DOHH2 (cell line): ENCODE data around the gene THBS2.

Source experiments
- H3F3A ChIP-seq: fragments of 200-600 bp; sonication (generic), shearing (Covaris generic); 2 replicates; pipeline ENCODE4 v1.6.0; 2016; ENCODE audit warnings: antibody characterized with exemption, mild to moderate bottlenecking; ENCODE audit not compliant: control insufficient read depth, insufficient read depth
- H3K27ac ChIP-seq: fragments of 200-600 bp; sonication (generic); 2 replicates; pipeline ENCODE4 v1.5.1; 2014; ENCODE audit warnings: low read depth, mild to moderate bottlenecking, low read length, moderate library complexity
- H3K27me3 ChIP-seq: fragments of 200-600 bp; sonication (generic); 2 replicates; pipeline ENCODE4 v1.6.1; 2014; ENCODE audit warnings: mild to moderate bottlenecking, low read length, mixed read lengths; ENCODE audit not compliant: control insufficient read depth
- H3K36me3 ChIP-seq: fragments of 200-600 bp; sonication (generic); 2 replicates; pipeline ENCODE4 v1.6.1; 2014; ENCODE audit warnings: mild to moderate bottlenecking, low read length, moderate library complexity, mixed read lengths; ENCODE audit not compliant: control insufficient read depth
- H3K4me1 ChIP-seq: fragments of 200-600 bp; sonication (generic); 2 replicates; pipeline ENCODE4 v1.6.1; 2014; ENCODE audit warnings: mild to moderate bottlenecking, low read length, mixed read lengths; ENCODE audit not compliant: control insufficient read depth
- H3K4me2 ChIP-seq: fragments of 200-600 bp; sonication (generic); 2 replicates; pipeline ENCODE4 v1.6.0; 2014; ENCODE audit warnings: mild to moderate bottlenecking, low read length, moderate library complexity
- H3K4me3 ChIP-seq: fragments of 200-600 bp; sonication (generic); 2 replicates; pipeline ENCODE4 v1.5.1; 2014; ENCODE audit warnings: mild to moderate bottlenecking, low read length, mixed read lengths
- H3K79me2 ChIP-seq: fragments of 200-600 bp; sonication (generic); 2 replicates; pipeline ENCODE4 v1.6.1; 2014; ENCODE audit warnings: mild to moderate bottlenecking, low read length, mixed read lengths; ENCODE audit not compliant: control insufficient read depth
- H3K9me2 ChIP-seq: fragments of 200-600 bp; sonication (generic); replicated peaks from 2 replicates; pipeline ENCODE4 v1.6.1; 2014; ENCODE audit warnings: mild to moderate bottlenecking, low read length, mixed read lengths; ENCODE audit not compliant: control insufficient read depth
- H3K9me3 ChIP-seq: fragments of 200-600 bp; sonication (generic); 2 replicates; pipeline ENCODE4 v1.6.1; 2014; ENCODE audit warnings: antibody characterized with exemption, low read length, mixed read lengths; ENCODE audit not compliant: control insufficient read depth, insufficient read depth
- H4K20me1 ChIP-seq: fragments of 200-600 bp; sonication (generic); 2 replicates; pipeline ENCODE4 v1.6.0; 2014; ENCODE audit warnings: low read depth, mild to moderate bottlenecking, antibody characterized with exemption, low read length, moderate library complexity; ENCODE audit not compliant: control insufficient read depth, insufficient read depth
- EZH2phosphoT487 ChIP-seq: fragments of 200-600 bp; sonication (generic); IDR thresholded peaks from 2 replicates; pipeline ENCODE4 v1.6.1; 2017; ENCODE audit warnings: borderline replicate concordance, mild to moderate bottlenecking, antibody characterized with exemption, low read length, moderate library complexity, mixed read lengths
- TF ChIP-seq, protein P1 (sequence below): fragments of 200-600 bp; sonication (generic); IDR thresholded peaks from one replicate; pipeline ENCODE4 v1.5.1; 2014; ENCODE audit warnings: antibody characterized with exemption, mild to moderate bottlenecking, low read depth, low read length; ENCODE audit not compliant: poor library complexity, severe bottlenecking

THBS2 gene

GRCh38 chr6:169269180-169270076, 15.8 kb upstream of the THBS2 start:
- Histone ChIP-seq H3K9me2 (no peaks in the 10 kb centered on the region), H3K27ac (no peak overlapping the region), H3F3A (no peaks in the 10 kb centered on the region), H4K20me1 (no peaks in the 10 kb centered on the region), H3K27me3 (no peaks in the 10 kb centered on the region), H3K79me2 (no peaks in the 10 kb centered on the region), H3K4me3 (no peak overlapping the region), H3K36me3 (no peaks in the 10 kb centered on the region), H3K4me1 (no peaks in the 10 kb centered on the region), H3K9me3 (no peaks in the 10 kb centered on the region), H3K4me2 (no peak overlapping the region)
- TF ChIP-seq EZH2phosphoT487, result no peak
- TF ChIP-seq, protein P1, sequence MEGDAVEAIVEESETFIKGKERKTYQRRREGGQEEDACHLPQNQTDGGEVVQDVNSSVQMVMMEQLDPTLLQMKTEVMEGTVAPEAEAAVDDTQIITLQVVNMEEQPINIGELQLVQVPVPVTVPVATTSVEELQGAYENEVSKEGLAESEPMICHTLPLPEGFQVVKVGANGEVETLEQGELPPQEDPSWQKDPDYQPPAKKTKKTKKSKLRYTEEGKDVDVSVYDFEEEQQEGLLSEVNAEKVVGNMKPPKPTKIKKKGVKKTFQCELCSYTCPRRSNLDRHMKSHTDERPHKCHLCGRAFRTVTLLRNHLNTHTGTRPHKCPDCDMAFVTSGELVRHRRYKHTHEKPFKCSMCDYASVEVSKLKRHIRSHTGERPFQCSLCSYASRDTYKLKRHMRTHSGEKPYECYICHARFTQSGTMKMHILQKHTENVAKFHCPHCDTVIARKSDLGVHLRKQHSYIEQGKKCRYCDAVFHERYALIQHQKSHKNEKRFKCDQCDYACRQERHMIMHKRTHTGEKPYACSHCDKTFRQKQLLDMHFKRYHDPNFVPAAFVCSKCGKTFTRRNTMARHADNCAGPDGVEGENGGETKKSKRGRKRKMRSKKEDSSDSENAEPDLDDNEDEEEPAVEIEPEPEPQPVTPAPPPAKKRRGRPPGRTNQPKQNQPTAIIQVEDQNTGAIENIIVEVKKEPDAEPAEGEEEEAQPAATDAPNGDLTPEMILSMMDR, result no peak

- TF ChIP-seq, protein P1, result no peak
- TF ChIP-seq EZH2phosphoT487, result no peak
- Histone ChIP-seq H3K9me2 (no peaks in the 10 kb centered on the region), H3F3A (no peaks in the 10 kb centered on the region), H3K4me3 (no peak overlapping the region), H3K27ac (no peak overlapping the region), H4K20me1 (no peaks in the 10 kb centered on the region), H3K4me2 (no peak overlapping the region), H3K27me3 (no peaks in the 10 kb centered on the region), H3K4me1 (no peaks in the 10 kb centered on the region), H3K79me2 (no peaks in the 10 kb centered on the region), H3K36me3 (no peaks in the 10 kb centered on the region), H3K9me3 (no peaks in the 10 kb centered on the region)
Measured at GRCh38 chr6:169268276-169268675, 14.6 kb upstream of the THBS2 start.

DNA sequence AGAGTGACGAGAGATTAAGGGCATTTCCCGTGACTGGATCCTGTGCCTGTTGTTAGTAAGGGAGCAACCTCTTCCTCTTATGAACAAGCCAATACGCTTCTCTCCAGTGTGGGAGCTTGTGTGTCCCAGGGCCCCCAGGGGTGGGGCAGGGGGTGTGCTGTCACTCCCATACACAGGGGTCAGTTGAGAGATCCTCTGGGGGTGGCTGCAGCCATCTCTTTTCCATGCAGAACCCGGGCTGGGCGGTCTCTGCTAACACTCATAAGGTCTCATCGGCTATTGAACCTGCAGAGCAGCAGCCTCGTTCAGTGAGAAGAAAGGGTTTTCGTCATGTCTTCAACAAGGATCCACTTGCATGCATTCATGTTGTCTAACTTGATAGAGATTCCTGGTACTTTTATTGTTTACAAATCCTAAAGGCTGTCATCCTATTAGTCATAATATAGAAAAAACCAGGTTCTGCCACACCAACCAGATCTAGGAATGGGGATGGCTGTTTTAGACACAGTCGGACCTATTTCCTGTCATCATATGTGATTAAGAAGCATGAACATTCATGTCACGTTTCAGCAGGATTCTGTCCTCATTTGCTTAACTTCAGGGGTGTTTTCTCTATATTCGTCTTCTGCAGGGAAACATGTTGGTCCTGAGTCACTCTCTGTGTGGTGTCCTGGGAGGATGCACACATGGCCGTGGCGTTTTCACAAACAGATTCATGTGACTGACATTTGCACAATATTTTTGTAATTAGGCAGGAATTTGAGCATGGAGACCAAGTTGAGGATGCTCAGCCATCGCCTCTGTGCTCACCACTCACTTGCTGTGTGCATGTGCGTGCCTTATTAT, 13.3 kb upstream of the THBS2 start:
- Histone ChIP-seq H3K4me1 (no peaks in the 10 kb centered on the region), H4K20me1 (no peaks in the 10 kb centered on the region), H3K4me2 (no peak overlapping the region), H3K9me2 (no peaks in the 10 kb centered on the region), H3K27me3 (no peaks in the 10 kb centered on the region), H3F3A (no peaks in the 10 kb centered on the region), H3K36me3 (no peaks in the 10 kb centered on the region), H3K9me3 (no peaks in the 10 kb centered on the region), H3K27ac (no peak overlapping the region), H3K79me2 (no peaks in the 10 kb centered on the region), H3K4me3 (no peak overlapping the region)
- no peak for TF ChIP-seq EZH2phosphoT487
- TF ChIP-seq, protein P1, result no peak
